ENCODE measurements around the gene RAI1. TPM values are rescaled to one million over a fixed set of nuclear protein-coding genes. Genes with fewer than 3 reads are reported as not detected.

Gene RAI1
- total and polyA plus RNA-seq, 2 of the 13 experiments (the other 11 are each of a cell fraction or from before 2014, with no cell fraction given) = 3.4 to 5.2 TPM

DNA sequence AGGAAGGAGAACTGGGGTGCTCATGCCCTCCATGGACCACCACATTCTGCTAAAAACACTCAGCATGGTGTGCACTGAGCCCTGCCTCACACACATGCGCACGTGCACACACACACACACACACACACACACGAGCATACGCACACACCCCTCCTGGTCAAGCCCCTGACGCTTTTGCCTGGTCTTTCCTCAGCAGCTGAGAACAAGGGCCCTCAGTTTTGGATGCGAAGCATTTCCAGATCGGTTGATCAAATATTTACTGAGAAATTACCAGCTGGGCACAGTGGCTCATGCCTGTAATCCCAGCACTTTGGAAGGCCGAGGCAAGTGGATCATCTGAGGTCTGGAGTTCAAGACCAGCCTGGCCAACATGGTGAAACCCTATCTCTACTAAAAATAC lies 20.1 kb upstream of the RAI1 start (continued):
- TF ChIP-seq, protein P1, sequence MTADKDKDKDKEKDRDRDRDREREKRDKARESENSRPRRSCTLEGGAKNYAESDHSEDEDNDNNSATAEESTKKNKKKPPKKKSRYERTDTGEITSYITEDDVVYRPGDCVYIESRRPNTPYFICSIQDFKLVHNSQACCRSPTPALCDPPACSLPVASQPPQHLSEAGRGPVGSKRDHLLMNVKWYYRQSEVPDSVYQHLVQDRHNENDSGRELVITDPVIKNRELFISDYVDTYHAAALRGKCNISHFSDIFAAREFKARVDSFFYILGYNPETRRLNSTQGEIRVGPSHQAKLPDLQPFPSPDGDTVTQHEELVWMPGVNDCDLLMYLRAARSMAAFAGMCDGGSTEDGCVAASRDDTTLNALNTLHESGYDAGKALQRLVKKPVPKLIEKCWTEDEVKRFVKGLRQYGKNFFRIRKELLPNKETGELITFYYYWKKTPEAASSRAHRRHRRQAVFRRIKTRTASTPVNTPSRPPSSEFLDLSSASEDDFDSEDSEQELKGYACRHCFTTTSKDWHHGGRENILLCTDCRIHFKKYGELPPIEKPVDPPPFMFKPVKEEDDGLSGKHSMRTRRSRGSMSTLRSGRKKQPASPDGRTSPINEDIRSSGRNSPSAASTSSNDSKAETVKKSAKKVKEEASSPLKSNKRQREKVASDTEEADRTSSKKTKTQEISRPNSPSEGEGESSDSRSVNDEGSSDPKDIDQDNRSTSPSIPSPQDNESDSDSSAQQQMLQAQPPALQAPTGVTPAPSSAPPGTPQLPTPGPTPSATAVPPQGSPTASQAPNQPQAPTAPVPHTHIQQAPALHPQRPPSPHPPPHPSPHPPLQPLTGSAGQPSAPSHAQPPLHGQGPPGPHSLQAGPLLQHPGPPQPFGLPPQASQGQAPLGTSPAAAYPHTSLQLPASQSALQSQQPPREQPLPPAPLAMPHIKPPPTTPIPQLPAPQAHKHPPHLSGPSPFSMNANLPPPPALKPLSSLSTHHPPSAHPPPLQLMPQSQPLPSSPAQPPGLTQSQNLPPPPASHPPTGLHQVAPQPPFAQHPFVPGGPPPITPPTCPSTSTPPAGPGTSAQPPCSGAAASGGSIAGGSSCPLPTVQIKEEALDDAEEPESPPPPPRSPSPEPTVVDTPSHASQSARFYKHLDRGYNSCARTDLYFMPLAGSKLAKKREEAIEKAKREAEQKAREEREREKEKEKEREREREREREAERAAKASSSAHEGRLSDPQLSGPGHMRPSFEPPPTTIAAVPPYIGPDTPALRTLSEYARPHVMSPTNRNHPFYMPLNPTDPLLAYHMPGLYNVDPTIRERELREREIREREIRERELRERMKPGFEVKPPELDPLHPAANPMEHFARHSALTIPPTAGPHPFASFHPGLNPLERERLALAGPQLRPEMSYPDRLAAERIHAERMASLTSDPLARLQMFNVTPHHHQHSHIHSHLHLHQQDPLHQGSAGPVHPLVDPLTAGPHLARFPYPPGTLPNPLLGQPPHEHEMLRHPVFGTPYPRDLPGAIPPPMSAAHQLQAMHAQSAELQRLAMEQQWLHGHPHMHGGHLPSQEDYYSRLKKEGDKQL (CRISPR knock-in tag; IDR thresholded peaks at IDR 0.05; ENCODE audit: low read depth) = no peak
- TF ChIP-seq POLR2A (IDR thresholded peaks at IDR 0.05; ENCODE audit: insufficient read depth in 1 of 2, low read depth in 2 of 2, low read length in 2 of 2) = no peak
- TF ChIP-seq ZNF550 (CRISPR knock-in tag; IDR thresholded peaks at IDR 0.05; ENCODE audit: borderline replicate concordance) = no peak
- no peak for TF ChIP-seq RAD51 (IDR thresholded peaks at IDR 0.05; ENCODE audit: borderline replicate concordance)
- no peak for TF ChIP-seq ELF1 (CRISPR knock-in tag; IDR thresholded peaks at IDR 0.05)
- no peak for TF ChIP-seq ZNF552 (CRISPR knock-in tag; IDR thresholded peaks at IDR 0.05; ENCODE audit: borderline replicate concordance)

DNA sequence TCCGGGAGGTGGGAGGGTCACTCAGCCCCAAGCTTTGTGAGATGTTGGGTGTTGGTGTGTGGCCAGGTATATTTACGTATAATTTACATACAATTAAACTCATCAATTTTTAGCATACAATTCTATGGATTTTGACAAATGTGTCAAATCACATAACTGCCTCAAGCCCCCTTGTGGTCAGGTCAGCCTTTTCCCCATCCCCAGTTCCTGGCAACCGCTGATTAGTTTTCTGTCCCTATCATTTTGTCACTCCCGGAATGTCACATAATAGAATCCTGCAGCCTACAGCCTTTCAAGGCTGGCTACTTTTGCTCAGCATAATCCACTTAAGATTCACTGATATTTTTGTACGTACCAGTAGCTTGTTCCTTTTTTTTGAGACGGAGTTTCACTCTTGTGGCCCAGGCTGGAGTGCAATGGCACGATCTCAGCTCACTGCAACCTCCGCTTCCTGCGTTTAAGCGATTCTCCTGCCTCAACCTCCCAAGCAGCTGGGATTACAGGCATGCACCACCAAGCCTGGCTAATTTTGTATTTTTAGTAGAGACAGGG lies 19.3 kb upstream of the RAI1 start:
- Histone ChIP-seq H3K27ac (ENCODE audit: extremely low read length, insufficient read depth, low read length) (no peak overlapping the region), H3K27me3 (ENCODE audit: control insufficient read depth in 1 of 2, insufficient read depth in 2 of 2, low read length in 2 of 2) (peaks cover 0 to 9% of the 10 kb centered on the region in 2 experiments; a peak in 1 of 5 replicates), H3K9ac (ENCODE audit: insufficient read depth, low read depth, low read length) (no peak overlapping the region), H4K20me1 (ENCODE audit: insufficient read depth, low read length) (no peaks in the 10 kb centered on the region), H3K4me1 (ENCODE audit: insufficient read depth, low read length) (peaks cover 56% of the 10 kb centered on the region), H3K9me3 (ENCODE audit: low read length) (no peaks in the 10 kb centered on the region), H3K4me2 (ENCODE audit: low read depth, low read length) (no peak overlapping the region), H3K36me3 (replicated peaks in 1 of 2; ENCODE audit: control insufficient read depth in 1 of 2, insufficient read depth in 2 of 2, low read length in 2 of 2) (no peaks in the 10 kb centered on the region), H3K4me3 (replicated peaks in 1 of 3; ENCODE audit: insufficient read depth in 1 of 3, low read depth in 2 of 3, low read length in 3 of 3) (no peak overlapping the region), H2AFZ (ENCODE audit: low read length) (no peak overlapping the region), H3K79me2 (ENCODE audit: insufficient read depth, low read length) (no peaks in the 10 kb centered on the region)
- 69% methylated on average over 10 of the region's 10 CpGs for WGBS (ENCODE audit: low lambda C conversion rate)
- no peak for ATAC-seq
- DNase-seq (ENCODE audit: low spot score) = no peak
- FAIRE-seq = no peak
- no TSS peak for BruUV-seq (replicated peaks)
- POLR2A ChIA-PET = no interaction called here
- intact Hi-C loops (cut with micrococcal nuclease; ENCODE audit: unreplicated experiment) (loop anchor here (10.0 kb wide), 1 partner anchor 63 kb away; no protein-coding TSS in a partner anchor), in situ Hi-C loops (cut with HindIII; ENCODE audit: extremely low pct_ligation_motif_present, low pct_unique_long_range_greater_than_20kb) (no loop called here)
- CTCF ChIA-PET (ENCODE audit: low intra/inter-chr PET ratio, low total read pairs) = interaction anchor here (1.2 kb wide), 1 partner anchor 306 kb away, joined by 3 read pairs; no protein-coding TSS in a partner anchor
- no peak for TF ChIP-seq HOXA9 (CRISPR knock-in tag; IDR thresholded peaks at IDR 0.05; ENCODE audit: borderline replicate concordance)
- no peak for TF ChIP-seq TBX3 (IDR thresholded peaks at IDR 0.05; ENCODE audit: borderline replicate concordance)
- TF ChIP-seq HDAC1 (CRISPR knock-in tag; IDR thresholded peaks at IDR 0.05) = no peak
- TF ChIP-seq, protein P2, sequence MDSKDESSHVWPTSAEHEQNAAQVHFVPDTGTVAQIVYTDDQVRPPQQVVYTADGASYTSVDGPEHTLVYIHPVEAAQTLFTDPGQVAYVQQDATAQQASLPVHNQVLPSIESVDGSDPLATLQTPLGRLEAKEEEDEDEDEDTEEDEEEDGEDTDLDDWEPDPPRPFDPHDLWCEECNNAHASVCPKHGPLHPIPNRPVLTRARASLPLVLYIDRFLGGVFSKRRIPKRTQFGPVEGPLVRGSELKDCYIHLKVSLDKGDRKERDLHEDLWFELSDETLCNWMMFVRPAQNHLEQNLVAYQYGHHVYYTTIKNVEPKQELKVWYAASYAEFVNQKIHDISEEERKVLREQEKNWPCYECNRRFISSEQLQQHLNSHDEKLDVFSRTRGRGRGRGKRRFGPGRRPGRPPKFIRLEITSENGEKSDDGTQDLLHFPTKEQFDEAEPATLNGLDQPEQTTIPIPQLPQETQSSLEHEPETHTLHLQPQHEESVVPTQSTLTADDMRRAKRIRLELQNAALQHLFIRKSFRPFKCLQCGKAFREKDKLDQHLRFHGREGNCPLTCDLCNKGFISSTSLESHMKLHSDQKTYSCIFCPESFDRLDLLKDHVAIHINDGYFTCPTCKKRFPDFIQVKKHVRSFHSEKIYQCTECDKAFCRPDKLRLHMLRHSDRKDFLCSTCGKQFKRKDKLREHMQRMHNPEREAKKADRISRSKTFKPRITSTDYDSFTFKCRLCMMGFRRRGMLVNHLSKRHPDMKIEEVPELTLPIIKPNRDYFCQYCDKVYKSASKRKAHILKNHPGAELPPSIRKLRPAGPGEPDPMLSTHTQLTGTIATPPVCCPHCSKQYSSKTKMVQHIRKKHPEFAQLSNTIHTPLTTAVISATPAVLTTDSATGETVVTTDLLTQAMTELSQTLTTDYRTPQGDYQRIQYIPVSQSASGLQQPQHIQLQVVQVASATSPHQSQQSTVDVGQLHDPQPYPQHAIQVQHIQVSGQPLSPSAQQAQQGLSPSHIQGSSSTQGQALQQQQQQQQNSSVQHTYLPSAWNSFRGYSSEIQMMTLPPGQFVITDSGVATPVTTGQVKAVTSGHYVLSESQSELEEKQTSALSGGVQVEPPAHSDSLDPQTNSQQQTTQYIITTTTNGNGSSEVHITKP (CRISPR knock-in tag; IDR thresholded peaks at IDR 0.05; ENCODE audit: low read depth) = no peak
- no peak for TF ChIP-seq TARDBP (CRISPR knock-in tag; IDR thresholded peaks at IDR 0.05)
- TF ChIP-seq WIZ (CRISPR knock-in tag; IDR thresholded peaks at IDR 0.05) = no peak
- TF ChIP-seq, protein P3, sequence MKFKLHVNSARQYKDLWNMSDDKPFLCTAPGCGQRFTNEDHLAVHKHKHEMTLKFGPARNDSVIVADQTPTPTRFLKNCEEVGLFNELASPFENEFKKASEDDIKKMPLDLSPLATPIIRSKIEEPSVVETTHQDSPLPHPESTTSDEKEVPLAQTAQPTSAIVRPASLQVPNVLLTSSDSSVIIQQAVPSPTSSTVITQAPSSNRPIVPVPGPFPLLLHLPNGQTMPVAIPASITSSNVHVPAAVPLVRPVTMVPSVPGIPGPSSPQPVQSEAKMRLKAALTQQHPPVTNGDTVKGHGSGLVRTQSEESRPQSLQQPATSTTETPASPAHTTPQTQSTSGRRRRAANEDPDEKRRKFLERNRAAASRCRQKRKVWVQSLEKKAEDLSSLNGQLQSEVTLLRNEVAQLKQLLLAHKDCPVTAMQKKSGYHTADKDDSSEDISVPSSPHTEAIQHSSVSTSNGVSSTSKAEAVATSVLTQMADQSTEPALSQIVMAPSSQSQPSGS (CRISPR knock-in tag; IDR thresholded peaks at IDR 0.05) = no peak

All from HepG2 (cell line).